T-helper 2 cell treated with Interferon-gamma antibody and Interleukin-4, amounts not matched to agents 5 μg/mL and 100 μg/mL, for 36 hours (primary cell): ENCODE results near the gene PNMT.

Experiments
- DNase-seq: peaks from one replicate; pipeline ENCODE4 v3.0.0; 2021; ENCODE audit warnings: low spot score
- H3K27ac Mint-ChIP-seq: one replicate; pipeline ENCODE4 v1.8.0; 2021; ENCODE audit warnings: mild to moderate bottlenecking, mixed read lengths
- H3K27me3 Mint-ChIP-seq: one replicate; pipeline ENCODE4 v1.8.0; 2021; ENCODE audit warnings: low read depth, mixed read lengths
- H3K36me3 Mint-ChIP-seq: one replicate; pipeline ENCODE4 v1.8.0; 2021; ENCODE audit warnings: low read depth, mixed read lengths
- H3K4me1 Mint-ChIP-seq: one replicate; pipeline ENCODE4 v1.8.0; 2021; ENCODE audit warnings: low read depth, mixed read lengths
- H3K4me3 Mint-ChIP-seq: one replicate; pipeline ENCODE4 v1.8.0; 2022; ENCODE audit warnings: mild to moderate bottlenecking, moderate library complexity, mixed read lengths
- H3K9me3 Mint-ChIP-seq: one replicate; pipeline ENCODE4 v1.8.0; 2021; ENCODE audit warnings: mixed read lengths

PNMT gene

GRCh38 chr17:39639566-39640458 lies 28.4 kb upstream of the PNMT start:
- Mint-ChIP-seq H3K4me1 (peaks cover 46% of the 10 kb centered on the region), H3K27me3 (no peaks in the 10 kb centered on the region), H3K36me3 (peaks cover 5% of the 10 kb centered on the region), H3K27ac (peak overlapping the region; percentile 29), H3K9me3 (no peaks in the 10 kb centered on the region), H3K4me3 (peak overlapping the region; percentile 16)
- no peak for DNase-seq

DNA sequence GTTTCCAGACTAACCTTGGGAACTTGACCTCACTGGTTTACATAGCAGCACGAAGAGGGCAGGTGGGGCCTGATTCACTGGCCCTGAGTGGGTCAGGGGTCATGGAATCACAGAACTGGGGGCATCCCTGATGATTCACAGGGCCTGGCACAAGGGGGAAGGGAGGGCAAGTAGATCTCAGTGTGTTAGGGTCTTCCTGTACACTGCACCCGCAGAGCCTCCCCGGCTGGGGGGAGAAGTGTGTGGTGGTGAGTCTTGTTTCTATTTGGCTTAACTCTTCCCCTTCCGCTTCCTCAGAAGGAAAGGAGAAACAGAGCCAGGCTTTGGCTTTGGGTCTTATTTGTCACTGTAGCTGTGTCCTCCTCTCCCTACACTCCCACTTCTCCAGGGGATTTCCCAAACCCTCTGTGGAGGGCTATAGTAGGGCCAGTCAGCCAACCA lies 27.6 kb upstream of the PNMT start:
- Mint-ChIP-seq H3K27ac (no peak overlapping the region), H3K27me3 (no peaks in the 10 kb centered on the region), H3K4me3 (no peak overlapping the region), H3K36me3 (peaks cover 5% of the 10 kb centered on the region), H3K9me3 (no peaks in the 10 kb centered on the region), H3K4me1 (peaks cover 48% of the 10 kb centered on the region)
- no peak for DNase-seq

DNA sequence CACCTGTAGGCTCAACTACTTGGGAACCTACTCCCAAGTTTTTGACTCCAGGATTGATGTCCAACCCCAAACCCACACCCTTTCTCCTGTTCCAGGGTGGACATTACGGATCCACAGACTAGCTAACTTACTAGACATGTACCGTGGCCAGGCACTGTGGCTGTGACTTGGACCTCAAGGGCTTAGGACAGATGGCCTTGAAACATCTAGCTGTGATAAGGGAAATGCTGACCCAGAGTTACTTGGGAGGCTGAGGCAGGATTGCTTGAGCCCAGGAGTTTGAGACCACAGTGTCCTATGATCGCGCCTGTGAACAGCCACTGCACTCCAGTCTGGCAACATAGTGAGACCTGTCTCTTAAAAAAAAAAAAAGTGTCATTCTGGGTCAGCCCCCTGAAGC lies 27.2 kb upstream of the PNMT start:
- peaks cover 5% of the 10 kb centered on the region for H3K36me3 Mint-ChIP-seq
- no peak for DNase-seq
- no peaks in the 10 kb centered on the region for H3K27me3 Mint-ChIP-seq
- peaks cover 46% of the 10 kb centered on the region for H3K4me1 Mint-ChIP-seq
- no peaks in the 10 kb centered on the region for H3K9me3 Mint-ChIP-seq
- no peak overlapping the region for H3K4me3 Mint-ChIP-seq
- no peak overlapping the region for H3K27ac Mint-ChIP-seq

- H3K9me3 Mint-ChIP-seq, result no peaks in the 10 kb centered on the region
- no peaks in the 10 kb centered on the region for H3K27me3 Mint-ChIP-seq
- H3K36me3 Mint-ChIP-seq, result peaks cover 5% of the 10 kb centered on the region
- H3K4me1 Mint-ChIP-seq, result peaks cover 42% of the 10 kb centered on the region
- H3K4me3 Mint-ChIP-seq, result no peak overlapping the region
- no peak for DNase-seq
- H3K27ac Mint-ChIP-seq, result no peak overlapping the region
These were observed 26.4 kb upstream of the PNMT start for GRCh38 chr17:39641883-39642282.

DNA sequence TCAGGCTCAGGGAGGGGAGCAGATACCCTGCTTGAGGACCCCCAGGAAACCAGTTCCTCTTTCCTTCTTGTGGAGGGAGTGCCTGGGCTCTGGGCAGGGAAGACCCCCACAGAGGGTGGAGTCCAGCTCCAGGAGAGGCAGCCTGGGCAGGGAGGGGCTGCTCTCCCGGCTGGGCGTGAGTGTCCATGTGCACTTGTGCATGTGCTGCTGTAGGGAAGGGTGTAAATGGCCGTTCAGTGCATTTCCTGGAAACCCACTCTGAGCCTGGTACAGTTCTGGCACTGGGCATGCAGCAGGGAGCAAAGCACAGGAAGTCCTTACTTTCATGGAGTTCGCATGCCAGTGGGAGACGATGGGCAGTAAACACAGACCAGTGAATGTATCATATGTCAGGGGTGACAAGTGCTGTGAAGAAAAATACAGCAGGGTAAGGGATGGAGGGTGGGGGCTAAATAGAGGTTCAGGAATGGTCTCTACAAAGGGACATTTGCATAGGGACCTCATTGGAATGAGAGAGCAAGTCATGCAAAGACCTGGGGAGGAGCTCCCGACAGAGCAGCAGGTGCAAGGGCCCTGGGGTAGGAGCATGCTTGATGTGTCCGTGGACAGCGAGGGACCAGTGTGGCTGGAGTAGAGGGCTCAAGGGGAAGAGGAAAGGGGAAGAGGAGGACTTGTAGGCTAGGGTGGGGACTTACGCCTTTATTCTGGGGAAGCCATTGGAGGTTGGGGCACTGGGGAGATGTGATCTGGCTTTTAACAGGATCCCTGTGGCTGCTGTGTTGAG lies 25.8 kb upstream of the PNMT start:
- no peaks in the 10 kb centered on the region for H3K9me3 Mint-ChIP-seq
- peaks cover 5% of the 10 kb centered on the region for H3K36me3 Mint-ChIP-seq
- no peak overlapping the region for H3K27ac Mint-ChIP-seq
- DNase-seq, result no peak
- peaks cover 42% of the 10 kb centered on the region for H3K4me1 Mint-ChIP-seq
- no peak overlapping the region for H3K4me3 Mint-ChIP-seq
- no peaks in the 10 kb centered on the region for H3K27me3 Mint-ChIP-seq

DNA sequence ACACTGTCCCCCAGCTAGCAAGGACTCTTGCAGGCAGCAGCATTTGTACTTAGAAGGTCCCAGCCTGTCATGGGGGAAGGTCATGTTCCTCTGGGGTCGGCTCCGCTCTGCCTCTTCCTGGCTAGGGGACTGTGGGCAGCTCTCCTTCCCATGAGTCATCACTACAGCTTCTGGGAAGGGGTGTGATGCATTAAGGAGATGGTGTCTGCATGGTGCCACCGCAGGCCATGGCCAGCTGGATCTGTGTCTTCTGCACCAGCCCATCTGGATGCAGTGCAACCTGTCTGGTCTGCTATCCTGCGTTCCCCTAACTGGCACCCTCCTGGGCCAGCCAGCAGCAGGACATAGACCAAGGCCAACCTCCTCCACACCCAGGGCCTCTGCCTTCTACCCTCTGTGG lies 25.0 kb upstream of the PNMT start:
- Mint-ChIP-seq H3K36me3 (no peaks in the 10 kb centered on the region), H3K27me3 (no peaks in the 10 kb centered on the region), H3K27ac (no peak overlapping the region), H3K9me3 (no peaks in the 10 kb centered on the region), H3K4me1 (peaks cover 34% of the 10 kb centered on the region), H3K4me3 (no peak overlapping the region)
- no peak for DNase-seq

- no peaks in the 10 kb centered on the region for H3K27me3 Mint-ChIP-seq
- H3K36me3 Mint-ChIP-seq, result no peaks in the 10 kb centered on the region
- H3K4me1 Mint-ChIP-seq, result peaks cover 17% of the 10 kb centered on the region
- H3K27ac Mint-ChIP-seq, result no peak overlapping the region
- H3K4me3 Mint-ChIP-seq, result no peak overlapping the region
- H3K9me3 Mint-ChIP-seq, result no peaks in the 10 kb centered on the region
- DNase-seq, result no peak
These were observed 21.0 kb upstream of the PNMT start for GRCh38 chr17:39647256-39647655.

GRCh38 chr17:39648616-39649366 lies 19.5 kb upstream of the PNMT start:
- Mint-ChIP-seq H3K4me3 (no peak overlapping the region), H3K4me1 (peaks cover 9% of the 10 kb centered on the region)

GRCh38 chr17:39650121-39650579 lies 18.1 kb upstream of the PNMT start:
- H3K4me1 Mint-ChIP-seq, result peaks cover 9% of the 10 kb centered on the region
- H3K36me3 Mint-ChIP-seq, result peaks cover 5% of the 10 kb centered on the region
- DNase-seq, result no peak
- H3K27ac Mint-ChIP-seq, result peak overlapping the region; percentile 11
- no peaks in the 10 kb centered on the region for H3K27me3 Mint-ChIP-seq
- H3K4me3 Mint-ChIP-seq, result no peak overlapping the region
- H3K9me3 Mint-ChIP-seq, result no peaks in the 10 kb centered on the region

More at GRCh38 chr17:39648616-39649366, 19.5 kb upstream of the PNMT start:
- H3K36me3 Mint-ChIP-seq, result peaks cover 3% of the 10 kb centered on the region
- H3K27me3 Mint-ChIP-seq, result no peaks in the 10 kb centered on the region
- no peak overlapping the region for H3K27ac Mint-ChIP-seq
- DNase-seq, result no peak
- no peaks in the 10 kb centered on the region for H3K9me3 Mint-ChIP-seq

- peaks cover 8% of the 10 kb centered on the region for H3K4me1 Mint-ChIP-seq
- no peaks in the 10 kb centered on the region for H3K27me3 Mint-ChIP-seq
- H3K27ac Mint-ChIP-seq, result no peak overlapping the region
- peaks cover 7% of the 10 kb centered on the region for H3K36me3 Mint-ChIP-seq
- H3K4me3 Mint-ChIP-seq, result no peak overlapping the region
- no peaks in the 10 kb centered on the region for H3K9me3 Mint-ChIP-seq
- DNase-seq, result no peak
These were observed 16.2 kb upstream of the PNMT start for GRCh38 chr17:39651923-39652586.

DNA sequence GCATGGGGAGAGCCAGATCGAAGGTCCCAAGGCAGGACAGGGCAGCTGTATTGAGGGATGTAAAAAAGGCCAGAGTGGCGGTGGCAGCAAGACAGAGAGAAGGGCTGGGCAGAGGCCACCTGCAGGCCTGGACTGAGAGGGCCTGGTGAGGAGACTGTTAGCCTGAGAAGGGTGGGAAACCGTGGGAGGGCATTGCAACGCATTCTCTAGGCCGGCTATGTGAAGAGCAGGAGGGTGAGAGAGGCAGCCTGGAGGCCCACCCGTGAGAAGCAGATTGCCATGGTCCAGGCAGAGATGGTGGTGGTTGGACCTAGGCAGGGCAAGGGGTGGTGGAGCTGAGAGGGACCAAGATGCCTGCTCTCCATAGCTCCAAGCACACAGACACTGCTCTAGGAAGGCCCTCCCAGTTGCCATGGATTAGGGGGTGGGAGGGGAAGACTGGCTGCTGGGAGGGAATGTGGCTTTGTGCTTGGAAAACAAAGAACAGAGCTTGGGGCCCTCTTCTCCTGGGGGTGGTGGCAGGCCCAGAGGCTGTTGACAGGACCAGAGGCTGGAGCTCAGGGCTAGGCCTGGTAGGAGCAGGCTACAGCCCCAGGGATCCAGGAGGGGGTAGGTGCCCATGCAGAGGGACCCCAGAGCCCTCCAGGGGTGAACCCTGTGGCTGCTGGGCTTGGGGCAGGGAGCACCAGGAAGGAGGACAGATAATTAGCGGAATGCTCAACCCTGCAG lies 15.5 kb upstream of the PNMT start:
- DNase-seq, result no peak
- H3K36me3 Mint-ChIP-seq, result peaks cover 9% of the 10 kb centered on the region
- no peaks in the 10 kb centered on the region for H3K9me3 Mint-ChIP-seq
- no peak overlapping the region for H3K27ac Mint-ChIP-seq
- H3K27me3 Mint-ChIP-seq, result no peaks in the 10 kb centered on the region
- peaks cover 8% of the 10 kb centered on the region for H3K4me1 Mint-ChIP-seq
- H3K4me3 Mint-ChIP-seq, result no peak overlapping the region

DNA sequence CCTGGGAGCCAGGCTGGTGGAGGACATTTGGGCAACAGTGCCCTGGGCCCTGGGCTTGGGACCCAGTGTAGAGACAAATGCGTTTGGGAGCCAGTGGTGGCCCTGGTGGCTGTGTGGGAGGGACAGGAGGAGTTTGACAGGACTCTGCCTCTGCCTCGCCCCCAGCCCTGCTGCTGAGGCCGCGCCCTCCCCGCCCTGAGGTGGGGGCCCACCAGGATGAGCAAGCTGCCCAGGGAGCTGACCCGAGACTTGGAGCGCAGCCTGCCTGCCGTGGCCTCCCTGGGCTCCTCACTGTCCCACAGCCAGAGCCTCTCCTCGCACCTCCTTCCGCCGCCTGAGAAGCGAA lies 15.0 kb upstream of the PNMT start:
- Mint-ChIP-seq H3K4me3 (no peak overlapping the region), H3K9me3 (no peaks in the 10 kb centered on the region), H3K27me3 (no peaks in the 10 kb centered on the region), H3K27ac (no peak overlapping the region), H3K4me1 (peaks cover 8% of the 10 kb centered on the region), H3K36me3 (peaks cover 11% of the 10 kb centered on the region)
- DNase-seq, result no peak
